H1 (cell line): ENCODE data around the gene TRIP11. TPM values are rescaled to one million over a fixed set of nuclear protein-coding genes. Genes with fewer than 3 reads are reported as not detected.

Experiments used
- CBX8 ChIP-seq: fragments of 300-800, 300-1000 bp; sonication (generic); IDR thresholded peaks from 2 replicates; pipeline ENCODE4 v1.7.1; 2016; ENCODE audit warnings: low read depth, low read length, borderline replicate concordance
- CHD1 ChIP-seq: IDR thresholded peaks from 2 replicates; pipeline ENCODE4 v1.6.1; 2012; ENCODE audit warnings: low read depth, low read length, improper control_type of control experiment
- CHD2 ChIP-seq: IDR thresholded peaks from 2 replicates; pipeline ENCODE4 v1.6.1; 2012; ENCODE audit warnings: low read length, improper control_type of control experiment
- CHD7 ChIP-seq: fragments of 300-600 bp; sonication (generic); IDR thresholded peaks from 2 replicates; pipeline ENCODE4 v1.7.1; 2012; ENCODE audit warnings: low read length, moderate library complexity, mild to moderate bottlenecking, inconsistent platforms; ENCODE audit not compliant: insufficient replicate concordance
- EGR1 ChIP-seq: IDR thresholded peaks from 2 replicates; pipeline ENCODE4 v1.6.1; 2011; ENCODE audit warnings: low read depth, low read length, borderline replicate concordance
- EZH2 ChIP-seq: fragments of 200-600 bp; sonication (generic); IDR thresholded peaks from 2 replicates; pipeline ENCODE4 v1.7.1; 2012; ENCODE audit warnings: low read depth, mild to moderate bottlenecking, moderate library complexity, low read length, inconsistent platforms; ENCODE audit not compliant: severe bottlenecking
- GABPA ChIP-seq: IDR thresholded peaks from 2 replicates; pipeline ENCODE4 v1.6.1; 2011; ENCODE audit warnings: mild to moderate bottlenecking, low read length, moderate library complexity, borderline replicate concordance; ENCODE audit not compliant: insufficient read depth
- JUND ChIP-seq: IDR thresholded peaks from 2 replicates; pipeline ENCODE4 v1.6.1; 2011; ENCODE audit warnings: mild to moderate bottlenecking, improper control_type of control experiment, low read length
- KDM1A ChIP-seq: fragments of 200-600, 300-600 bp; sonication (generic); IDR thresholded peaks from 2 replicates; pipeline ENCODE4 v1.7.1; 2016; ENCODE audit warnings: mild to moderate bottlenecking, low read length, borderline replicate concordance
- SIRT6 ChIP-seq: IDR thresholded peaks from one replicate; pipeline ENCODE4 v1.7.1; 2012; ENCODE audit warnings: low read length, inconsistent platforms
- SP4 ChIP-seq: IDR thresholded peaks from 2 replicates; pipeline ENCODE4 v1.6.1; 2012; ENCODE audit warnings: low read length, inconsistent platforms
- SRF ChIP-seq: IDR thresholded peaks from 2 replicates; pipeline ENCODE4 v1.6.1; 2011; ENCODE audit warnings: mild to moderate bottlenecking, low read depth, low read length, moderate library complexity
- TEAD4 ChIP-seq: IDR thresholded peaks from 2 replicates; pipeline ENCODE4 v1.6.1; 2012; ENCODE audit warnings: low read depth, low read length, inconsistent platforms, mixed read lengths
- polyA plus RNA-seq, 7 experiments: library from polyadenylated mRNA; depleted of rRNA in 3 of 7; stranded (reverse) in 5 of 7; unstranded in 2 of 7; fragments of >200 nt in 5 of 7; fragments of 200-250 nt in 2 of 7; gene quantifications; 1 replicate in 5 of 7; 2 replicates in 1 of 7; 4 replicates in 1 of 7; pipeline versions ENCODE4 v1.2.1 to v1.2.3, GENCODE V29; 2011 to 2013; ENCODE audit warnings: missing spikeins in 2 of 7, mixed read lengths in 2 of 7
- total RNA-seq: library from RNA; stranded (reverse); fragmentation: NEBNext Ultra II Directional; extraction: Animal tissue kit (Norgen Biotek cat#: 25700); gene quantifications from 2 replicates; pipeline ENCODE4 v1.2.1, GENCODE V29; 2021

The TRIP11 gene
- total and polyA plus RNA-seq, 2 of the 8 experiments (the other 6 are each of a cell fraction or from before 2014, with no cell fraction given) = 3.3 to 30.4 TPM

- TF ChIP-seq CHD7 (no peak), CBX8 (no peak), GABPA (no peak), JUND (no peak), EGR1 (no peak), CHD2 (no peak), EZH2 (no peak), CHD1 (no peak), SP4 (no peak), TEAD4 (no peak), SRF (no peak), KDM1A (no peak), SIRT6 (no peak)
Observed at GRCh38 chr14:92014040-92014439, 25.8 kb downstream of the TRIP11 start (continued).
